Peyer's patch (tissue), 4 donors: Measurements from ENCODE around the gene CDC37.
"Not testable (repeated sequence)": the region's sequence is repeated elsewhere in the genome, so short reads cannot be mapped to it uniquely, and the experiment has no call there.

Experiments used
- CTCF ChIP-seq, 6 experiments: fragments of 450-650 bp in 4 of 6; fragments of 200-600 bp in 2 of 6; sonication (generic) in 1 of 6; IDR thresholded peaks; one replicate each; pipeline ENCODE4 v1.5.1; 2017 to 2019; ENCODE audit warnings: antibody characterized with exemption in 6 of 6, mild to moderate bottlenecking in 3 of 6, moderate library complexity in 1 of 6
- POLR2A ChIP-seq, 2 donors: fragments of 450-650 bp; IDR thresholded peaks; one replicate each; pipeline ENCODE4 v1.5.1; 2017; ENCODE audit warnings: antibody characterized with exemption in 2 of 2, mild to moderate bottlenecking in 2 of 2, moderate library complexity in 2 of 2

- not testable (repeated sequence) for TF ChIP-seq POLR2A, CTCF (IDR thresholded peaks at IDR 0.05)
Observed at GRCh38 chr19:10383223-10383499, 20.2 kb downstream of the CDC37 start.
